ENCODE results near the gene BCOR. TPM values are rescaled to one million over a fixed set of nuclear protein-coding genes. Genes with fewer than 3 reads are reported as not detected.
A peak's percentile ranks its signal among the peaks of the same experiment; 100 is the strongest.

BCOR gene
- total and polyA plus RNA-seq, 2 experiments from 2014 or later = 30.0 to 90.5 TPM

DNA sequence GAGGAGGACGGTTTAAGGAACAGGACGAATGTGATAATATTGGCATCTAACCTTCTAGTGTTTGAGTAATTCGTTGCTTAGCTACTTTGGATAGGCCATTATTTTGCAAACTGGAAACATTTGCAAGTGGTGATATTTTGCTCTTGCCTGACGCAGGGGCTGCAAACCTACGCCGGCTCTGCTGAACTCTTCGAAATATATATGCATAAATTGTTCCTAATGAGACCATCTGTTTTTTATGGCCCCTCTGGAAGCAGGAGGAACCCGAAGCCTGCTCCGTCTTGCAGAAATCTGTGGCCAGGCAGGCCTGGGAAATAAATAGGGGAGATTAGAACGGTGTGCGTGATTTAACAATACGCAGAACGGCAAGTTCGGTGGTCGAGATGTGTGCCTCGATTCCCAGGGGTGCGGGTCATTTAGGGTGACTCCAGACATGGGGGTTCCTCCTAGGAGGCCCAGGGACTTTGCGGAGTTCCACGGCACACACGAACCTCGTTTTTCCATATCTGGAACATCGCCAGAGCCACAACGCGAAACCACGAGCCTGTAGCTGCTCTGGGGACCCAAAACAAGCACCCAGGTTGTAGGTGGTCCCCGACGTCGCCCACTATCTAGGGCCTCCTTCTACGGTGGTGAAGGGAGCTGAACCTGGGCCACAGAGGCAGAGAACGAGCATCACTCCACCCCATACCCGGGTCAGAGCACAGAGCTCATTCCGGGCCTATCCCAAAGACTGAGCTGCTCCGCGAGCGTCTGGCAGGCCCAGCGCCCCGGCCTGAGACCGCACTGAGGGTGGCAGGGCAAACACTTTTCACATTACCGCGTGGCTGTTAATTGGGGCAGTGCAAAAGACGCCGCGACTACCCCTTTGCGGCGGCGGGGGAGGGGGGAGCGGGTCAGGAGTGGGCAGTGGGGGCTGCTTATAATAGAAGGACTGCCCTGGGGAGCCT, 89.7 kb downstream of the BCOR start:
- no peaks in the 10 kb centered on the region for H3K36me3 ChIP-seq
- no peak for TF ChIP-seq CTCF (IDR thresholded peaks at IDR 0.05; ENCODE audit: low read depth, low read length)
- peaks cover 57% of the 10 kb centered on the region for H3K27me3 ChIP-seq
- DNase-seq (ENCODE audit: low read depth in 1 of 2, low spot score in 1 of 2) = no peak
- H3K27ac ChIP-seq = no peak overlapping the region
- no peaks in the 10 kb centered on the region for H3K9me3 ChIP-seq (ENCODE audit: low read depth)
- H3K4me1 ChIP-seq (ENCODE audit: low read depth) = peaks cover 20% of the 10 kb centered on the region
- no peak overlapping the region for H3K4me3 ChIP-seq

- Histone ChIP-seq H3K9me3 (ENCODE audit: low read depth) (no peaks in the 10 kb centered on the region), H3K4me3 (no peak overlapping the region), H3K4me1 (ENCODE audit: low read depth) (peaks cover 16% of the 10 kb centered on the region), H3K36me3 (no peaks in the 10 kb centered on the region), H3K27ac (no peak overlapping the region), H3K27me3 (peaks cover 49% of the 10 kb centered on the region)
- no peak for TF ChIP-seq CTCF (IDR thresholded peaks at IDR 0.05; ENCODE audit: low read depth, low read length)
- no peak for DNase-seq (ENCODE audit: low read depth in 1 of 2, low spot score in 1 of 2)
These were observed 90.5 kb downstream of the BCOR start for GRCh38 chrX:40007131-40007755.

DNA sequence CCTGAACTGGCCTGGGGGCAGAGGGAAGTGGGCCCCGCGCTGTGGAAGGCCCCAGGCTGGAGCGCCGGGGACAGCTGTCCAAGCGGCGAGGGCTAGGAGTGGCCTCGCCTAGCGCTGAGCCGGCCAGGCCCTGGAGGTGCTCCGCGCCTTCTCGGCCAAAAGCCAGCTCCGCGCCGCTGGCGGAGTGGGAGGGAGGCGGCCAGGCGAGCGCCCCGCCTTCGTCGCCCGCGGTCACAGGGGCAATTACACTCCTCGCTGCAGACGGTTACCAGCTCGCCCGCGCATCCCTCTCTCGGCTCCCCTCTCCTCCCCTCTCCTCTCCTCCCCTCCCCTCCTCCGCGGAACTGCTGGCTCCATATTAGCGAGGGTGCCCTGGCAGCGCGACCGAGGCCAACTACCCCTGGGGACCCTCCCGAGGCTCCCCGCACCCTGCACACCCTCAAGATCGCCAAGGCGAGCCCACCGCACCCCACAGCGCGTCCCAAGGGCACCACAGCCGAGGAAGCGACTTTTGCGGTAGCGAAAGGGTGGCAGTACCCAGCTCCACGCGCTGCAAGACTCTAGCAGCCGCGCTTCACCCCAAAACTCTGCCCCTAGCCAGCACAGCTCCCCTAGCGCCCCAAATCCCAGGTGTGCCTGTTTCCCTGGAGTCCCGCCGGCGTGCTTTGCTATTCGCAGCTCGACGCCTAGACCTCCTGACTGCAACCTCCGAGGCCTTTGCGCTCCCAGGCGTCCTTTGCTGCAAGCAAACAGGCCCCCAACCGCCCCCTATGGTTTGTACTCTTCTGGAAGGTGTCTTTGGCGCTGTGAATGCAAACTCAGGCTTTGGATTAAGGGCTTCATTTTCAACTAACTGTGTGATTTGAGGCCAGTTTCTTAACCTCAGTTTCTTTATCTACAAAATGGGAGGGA, 91.4 kb downstream of the BCOR start:
- DNase-seq (ENCODE audit: low read depth in 1 of 2, low spot score in 1 of 2) = peak; percentile 50 to 62

GRCh38 chrX:40005292-40006011, 92.3 kb downstream of the BCOR start:
- DNase-seq (ENCODE audit: low read depth in 1 of 2, low spot score in 1 of 2) = peak in 1 of 2 donors; percentile 25
- Histone ChIP-seq H3K27me3 (peaks cover 38% of the 10 kb centered on the region), H3K4me1 (ENCODE audit: low read depth) (peaks cover 13% of the 10 kb centered on the region)

More for the DNA sequence above, 91.4 kb downstream of the BCOR start:
- Histone ChIP-seq H3K27ac (no peak overlapping the region), H3K9me3 (ENCODE audit: low read depth) (no peaks in the 10 kb centered on the region), H3K36me3 (no peaks in the 10 kb centered on the region), H3K27me3 (peaks cover 40% of the 10 kb centered on the region), H3K4me1 (ENCODE audit: low read depth) (peaks cover 13% of the 10 kb centered on the region), H3K4me3 (no peak overlapping the region)
- TF ChIP-seq CTCF (IDR thresholded peaks at IDR 0.05; ENCODE audit: low read depth, low read length) = no peak

More at GRCh38 chrX:40005292-40006011, 92.3 kb downstream of the BCOR start:
- H3K4me3 ChIP-seq = no peak overlapping the region
- no peaks in the 10 kb centered on the region for H3K36me3 ChIP-seq
- no peak for TF ChIP-seq CTCF (IDR thresholded peaks at IDR 0.05; ENCODE audit: low read depth, low read length)
- no peak overlapping the region for H3K27ac ChIP-seq
- H3K9me3 ChIP-seq (ENCODE audit: low read depth) = no peaks in the 10 kb centered on the region
